HCT116 (cell line): ENCODE data around the gene TFCP2. TPM values are rescaled to one million over a fixed set of nuclear protein-coding genes. Genes with fewer than 3 reads are reported as not detected.

Experiments used
- ATAC-seq: fragments of 200-7000 bp; cut with Tn5 transposase; 2 replicates; pipeline ENCODE4 v1.9.1; 2020; ENCODE audit warnings: mild to moderate bottlenecking, moderate library complexity
- BruUV-seq: library from RNA; stranded (reverse); fragments of 400-500 nt; replicated peaks from 2 replicates; lab custom pipeline; 2021; lab: Mats Ljungman, UMichigan
- CTCF ChIA-PET: fragments of 300-600 bp; sonication (Branson Sonifier 250); formaldehyde crosslinking; loops from one replicate; lab custom pipeline; 2021; ENCODE audit warnings: antibody characterized with exemption; lab: Charles Lee
- POLR2A ChIA-PET: fragments of 300-600, 350-600 bp; sonication (Branson Sonifier 250); formaldehyde crosslinking; loops from one replicate; lab custom pipeline; 2021; ENCODE audit warnings: antibody characterized with exemption; lab: Charles Lee
- RAD21 ChIA-PET, 2 experiments: fragments of 300-600 bp; sonication (Branson Sonifier 250); formaldehyde crosslinking; loops; one replicate each; lab custom pipeline; 2023; ENCODE audit warnings: low total read pairs in 2 of 2; ENCODE audit not compliant: uncharacterized antibody in 2 of 2, unreplicated experiment in 2 of 2, low non-redundant PET in 1 of 2; lab: Charles Lee
- DNase-seq: peaks from one replicate; pipeline ENCODE4 v3.0.0-alpha.2; 2010; ENCODE audit warnings: low read depth, low spot score
- H2AFZ ChIP-seq: fragments of 200-600 bp; shearing (Covaris generic), sonication (generic); 2 replicates; pipeline ENCODE4 v1.6.1; 2017; ENCODE audit warnings: low read depth, mixed run types, mixed read lengths, antibody characterized with exemption, low read length; ENCODE audit not compliant: poor library complexity, severe bottlenecking
- H3K27ac ChIP-seq: 2 replicates; pipeline ENCODE4 v1.5.1; 2012; ENCODE audit warnings: low read depth, low read length
- H3K27me3 ChIP-seq: fragments of 200-600 bp; sonication (generic); 2 replicates; pipeline ENCODE4 v1.6.1; 2016; ENCODE audit warnings: mixed run types, low read length, mixed read lengths; ENCODE audit not compliant: insufficient read depth
- H3K36me3 ChIP-seq, 2 experiments: fragments of 200-500 bp in 1 of 2; fragments of 200-600 bp in 1 of 2; sonication (Bioruptor generic) in 1 of 2; sonication (generic) in 1 of 2; 2 replicates each; pipeline versions ENCODE4 v1.5.1 to v1.6.1; 2014 to 2016; ENCODE audit warnings: low read length in 2 of 2, inconsistent platforms in 1 of 2, mixed read lengths in 1 of 2, mixed run types in 1 of 2; ENCODE audit not compliant: insufficient read depth in 2 of 2, control insufficient read depth in 1 of 2
- H3K4me1 ChIP-seq, 2 experiments: fragments of 200-600 bp in 1 of 2; sonication (generic) in 1 of 2; 2 replicates each; pipeline versions ENCODE4 v1.5.1 to v1.6.1; 2012 to 2017; ENCODE audit warnings: low read length in 2 of 2, inconsistent platforms in 1 of 2, mild to moderate bottlenecking in 1 of 2, mixed read lengths in 1 of 2, mixed run types in 1 of 2, moderate library complexity in 1 of 2; ENCODE audit not compliant: insufficient read depth in 2 of 2, control insufficient read depth in 1 of 2
- H3K4me2 ChIP-seq: fragments of 200-600 bp; sonication (generic); 2 replicates; pipeline ENCODE4 v1.6.1; 2017; ENCODE audit warnings: mixed run types, low read length, mixed read lengths
- H3K4me3 ChIP-seq, 2 experiments: fragments of 200-600 bp in 1 of 2; sonication (generic) in 1 of 2; replicated peaks in 1 of 2; 2 replicates each; pipeline ENCODE4 v1.5.1; 2011 to 2016; ENCODE audit warnings: low read length in 2 of 2, control low read depth in 1 of 2, low read depth in 1 of 2, mild to moderate bottlenecking in 1 of 2, mixed read lengths in 1 of 2, mixed run types in 1 of 2
- H3K79me2 ChIP-seq: fragments of 200-600 bp; sonication (generic); 2 replicates; pipeline ENCODE4 v1.6.1; 2017; ENCODE audit warnings: mild to moderate bottlenecking, mixed run types, low read length, moderate library complexity, mixed read lengths; ENCODE audit not compliant: insufficient read depth
- H3K9ac ChIP-seq: fragments of 200-600 bp; sonication (generic); 2 replicates; pipeline ENCODE4 v1.6.1; 2016; ENCODE audit warnings: low read length, mixed read lengths
- H3K9me2 ChIP-seq: fragments of 200-600 bp; sonication (generic), shearing (Covaris generic); 2 replicates; pipeline ENCODE4 v1.6.1; 2017; ENCODE audit warnings: mixed run types, mild to moderate bottlenecking, moderate library complexity; ENCODE audit not compliant: insufficient read depth
- H3K9me3 ChIP-seq, 2 experiments: fragments of 200-500 bp in 1 of 2; fragments of 200-600 bp in 1 of 2; sonication (Bioruptor generic) in 1 of 2; sonication (generic) in 1 of 2; 2 replicates each; pipeline ENCODE4 v1.6.1; 2014 to 2017; ENCODE audit warnings: low read length in 2 of 2, mixed read lengths in 2 of 2, inconsistent platforms in 1 of 2, low read depth in 1 of 2, mild to moderate bottlenecking in 1 of 2, mixed run types in 1 of 2, moderate library complexity in 1 of 2; ENCODE audit not compliant: control insufficient read depth in 1 of 2, insufficient read depth in 1 of 2
- H4K20me1 ChIP-seq: fragments of 200-600 bp; sonication (generic), shearing (Covaris generic); 2 replicates; pipeline ENCODE4 v1.6.1; 2017; ENCODE audit warnings: mixed run types, mild to moderate bottlenecking, moderate library complexity; ENCODE audit not compliant: insufficient read depth
- EGR1 ChIP-seq: IDR thresholded peaks from 2 replicates; pipeline ENCODE4 v1.6.1; 2012; ENCODE audit warnings: low read depth
- EZH2 ChIP-seq: fragments of 200-600 bp; sonication (generic); IDR thresholded peaks from 2 replicates; pipeline ENCODE4 v1.6.1; 2017; ENCODE audit warnings: antibody characterized with exemption, mixed run types
- POLR2AphosphoS5 ChIP-seq: IDR thresholded peaks from 2 replicates; pipeline ENCODE4 v1.6.1; 2011; ENCODE audit warnings: mild to moderate bottlenecking, low read depth, low read length, moderate library complexity
- RAD21 ChIP-seq: IDR thresholded peaks from 2 replicates; pipeline ENCODE4 v1.6.1; 2012; ENCODE audit warnings: low read depth, mild to moderate bottlenecking
- REST ChIP-seq: IDR thresholded peaks from 2 replicates; pipeline ENCODE4 v1.6.1; 2012; ENCODE audit warnings: low read depth
- SIN3A ChIP-seq: IDR thresholded peaks from 2 replicates; pipeline ENCODE4 v1.6.1; 2012; ENCODE audit warnings: low read depth
- SRF ChIP-seq: IDR thresholded peaks from 2 replicates; pipeline ENCODE4 v1.6.1; 2012; ENCODE audit warnings: low read depth
- ZFX ChIP-seq: fragments of 450-650 bp; IDR thresholded peaks from 2 replicates; pipeline ENCODE4 v1.6.1; 2017
- ZNF274 ChIP-seq: fragments of 200-500 bp; sonication (Bioruptor generic); IDR thresholded peaks from 2 replicates; pipeline ENCODE4 v1.6.1; 2014; ENCODE audit warnings: mild to moderate bottlenecking, low read depth, low read length, inconsistent platforms
- intact Hi-C: fragments of 100-400 bp; cut with micrococcal nuclease; formaldehyde crosslinking; loops from 2 replicates; pipeline ENCODE4 v1.10.0; 2022
- total RNA-seq: library from RNA; stranded (reverse); gene quantifications from one replicate; pipeline ENCODE4 v1.2.1, GENCODE V29; 2021; ENCODE audit not compliant: unreplicated experiment

Gene TFCP2
- total RNA-seq, 1 experiment from 2014 or later = 31.6 TPM

- Histone ChIP-seq H2AFZ (no peak overlapping the region), H3K9me2 (no peaks in the 10 kb centered on the region), H4K20me1 (peaks cover 5% of the 10 kb centered on the region; the same call in 1 of the 2 replicates), H3K36me3 (no peaks in the 10 kb centered on the region), H3K27ac (no peak overlapping the region), H3K4me1 (no peaks in the 10 kb centered on the region), H3K79me2 (peaks cover 82% of the 10 kb centered on the region), H3K27me3 (no peaks in the 10 kb centered on the region), H3K4me2 (no peak overlapping the region), H3K4me3 (no peak overlapping the region), H3K9ac (no peak overlapping the region), H3K9me3 (no peaks in the 10 kb centered on the region)
- ChIA-PET RAD21 (no interaction called here), POLR2A (no interaction called here), CTCF (no interaction called here)
- ATAC-seq (no peak), DNase-seq (no peak)
- TF ChIP-seq EGR1 (no peak), ZNF274 (no peak), SRF (no peak), EZH2 (no peak), RAD21 (no peak), REST (no peak), POLR2AphosphoS5 (no peak), ZFX (no peak), SIN3A (no peak)
- no TSS peak for BruUV-seq
- intact Hi-C loops = no loop called here
Measured at GRCh38 chr12:51160814-51161459, 12.0 kb downstream of the TFCP2 start.
